Glutamatergic neuron (in vitro differentiated cells): ENCODE measurements around the gene PCSK5. TPM values are rescaled to one million over a fixed set of nuclear protein-coding genes. Genes with fewer than 3 reads are reported as not detected.

Experiments used
- DNase-seq: peaks from one replicate; pipeline ENCODE4 v3.0.0; 2022
- H3K27ac Mint-ChIP-seq: one replicate; pipeline ENCODE4 v1.8.0; 2020; ENCODE audit warnings: mild to moderate bottlenecking, mixed read lengths, inconsistent platforms; ENCODE audit not compliant: unreplicated experiment
- H3K27me3 Mint-ChIP-seq: one replicate; pipeline ENCODE4 v1.8.0; 2020; ENCODE audit warnings: mild to moderate bottlenecking, moderate library complexity, mixed read lengths, inconsistent platforms; ENCODE audit not compliant: unreplicated experiment
- H3K36me3 Mint-ChIP-seq: one replicate; pipeline ENCODE4 v1.8.0; 2020; ENCODE audit warnings: mild to moderate bottlenecking, mixed read lengths, inconsistent platforms; ENCODE audit not compliant: unreplicated experiment
- H3K4me1 Mint-ChIP-seq: one replicate; pipeline ENCODE4 v1.8.0; 2020; ENCODE audit warnings: mild to moderate bottlenecking, low read depth, mixed read lengths, inconsistent platforms; ENCODE audit not compliant: unreplicated experiment
- H3K4me3 Mint-ChIP-seq: one replicate; pipeline ENCODE4 v1.8.0; 2020; ENCODE audit warnings: mild to moderate bottlenecking, mixed read lengths, inconsistent platforms; ENCODE audit not compliant: unreplicated experiment
- H3K9me3 Mint-ChIP-seq: one replicate; pipeline ENCODE4 v1.8.0; 2020; ENCODE audit warnings: mild to moderate bottlenecking, moderate library complexity, mixed read lengths, inconsistent platforms; ENCODE audit not compliant: unreplicated experiment
- CTCF ChIP-seq: fragments of 200-600 bp; sonication (generic); IDR thresholded peaks from one replicate; pipeline ENCODE4 v1.5.0; 2021; ENCODE audit not compliant: partially characterized antibody, unreplicated experiment
- total RNA-seq: library from RNA; stranded (reverse); fragmentation: NEBNext Ultra II Directional; extraction: Animal tissue kit (Norgen Biotek cat#: 25700); gene quantifications from one replicate; pipeline ENCODE4 v1.2.1, GENCODE V29; 2021; ENCODE audit not compliant: unreplicated experiment

PCSK5 gene
- total RNA-seq, 1 donor from 2014 or later, result 9.6 TPM

GRCh38 chr9:76333388-76333787 is 442.9 kb downstream of the PCSK5 start:
- peaks cover 6% of the 10 kb centered on the region for H3K4me1 Mint-ChIP-seq
- peaks cover 4% of the 10 kb centered on the region for H3K36me3 Mint-ChIP-seq
- TF ChIP-seq CTCF, result no peak
- peaks cover 2% of the 10 kb centered on the region for H3K9me3 Mint-ChIP-seq
- no peak for DNase-seq
- H3K27ac Mint-ChIP-seq, result no peak overlapping the region
- H3K4me3 Mint-ChIP-seq, result no peak overlapping the region
- peaks cover 2% of the 10 kb centered on the region for H3K27me3 Mint-ChIP-seq

- peaks cover 2% of the 10 kb centered on the region for H3K27me3 Mint-ChIP-seq
- TF ChIP-seq CTCF, result no peak
- H3K4me1 Mint-ChIP-seq, result peaks cover 6% of the 10 kb centered on the region
- no peak overlapping the region for H3K27ac Mint-ChIP-seq
- no peak overlapping the region for H3K4me3 Mint-ChIP-seq
- no peak for DNase-seq
- H3K36me3 Mint-ChIP-seq, result peaks cover 4% of the 10 kb centered on the region
- peaks cover 2% of the 10 kb centered on the region for H3K9me3 Mint-ChIP-seq
These were observed 443.5 kb downstream of the PCSK5 start for GRCh38 chr9:76333964-76334363.

GRCh38 chr9:76336027-76336426 is 445.6 kb downstream of the PCSK5 start:
- TF ChIP-seq CTCF, result no peak
- no peaks in the 10 kb centered on the region for H3K36me3 Mint-ChIP-seq
- H3K4me3 Mint-ChIP-seq, result no peak overlapping the region
- H3K4me1 Mint-ChIP-seq, result peaks cover 6% of the 10 kb centered on the region
- DNase-seq, result no peak
- H3K27ac Mint-ChIP-seq, result no peak overlapping the region
- H3K27me3 Mint-ChIP-seq, result no peaks in the 10 kb centered on the region
- peaks cover 2% of the 10 kb centered on the region for H3K9me3 Mint-ChIP-seq

GRCh38 chr9:76338418-76338817 is 447.9 kb downstream of the PCSK5 start:
- no peaks in the 10 kb centered on the region for H3K27me3 Mint-ChIP-seq
- no peak for TF ChIP-seq CTCF
- H3K4me1 Mint-ChIP-seq, result peaks cover 4% of the 10 kb centered on the region
- H3K36me3 Mint-ChIP-seq, result no peaks in the 10 kb centered on the region
- no peak overlapping the region for H3K27ac Mint-ChIP-seq
- DNase-seq, result no peak
- H3K9me3 Mint-ChIP-seq, result peaks cover 2% of the 10 kb centered on the region
- no peak overlapping the region for H3K4me3 Mint-ChIP-seq

- Mint-ChIP-seq H3K4me1 (no peaks in the 10 kb centered on the region), H3K9me3 (peaks cover 2% of the 10 kb centered on the region), H3K27ac (no peak overlapping the region), H3K36me3 (no peaks in the 10 kb centered on the region), H3K4me3 (no peak overlapping the region), H3K27me3 (no peaks in the 10 kb centered on the region)
- no peak for TF ChIP-seq CTCF
- DNase-seq, result no peak
These were observed 451.1 kb downstream of the PCSK5 start for GRCh38 chr9:76341616-76342015.
